Thyroid gland (tissue), 4 donors: ENCODE results near the gene GGT6. TPM values are rescaled to one million over a fixed set of nuclear protein-coding genes. Genes with fewer than 3 reads are reported as not detected.

Source experiments
- DNase-seq, 2 donors: peaks; one replicate each; pipeline ENCODE4 v3.0.0-alpha.2; 2019
- H3K27ac ChIP-seq, 3 donors: fragments of 200-600 bp; sonication (generic); 1 replicate in 2 of 3; 2 replicates in 1 of 3; pipeline ENCODE4 v1.5.1; 2016 to 2019; ENCODE audit warnings: mild to moderate bottlenecking in 1 of 3, moderate library complexity in 1 of 3
- H3K27me3 ChIP-seq: fragments of 200-600 bp; sonication (generic); one replicate; pipeline ENCODE4 v1.5.1; 2019
- H3K36me3 ChIP-seq, 2 donors: fragments of 200-600 bp; sonication (generic); one replicate each; pipeline ENCODE4 v1.5.1; 2016 to 2019
- H3K4me1 ChIP-seq, 2 donors: fragments of 200-600 bp; sonication (generic); one replicate each; pipeline ENCODE4 v1.5.1; 2017 to 2019
- H3K4me3 ChIP-seq, 3 donors: fragments of 200-600 bp; sonication (generic); replicated peaks in 1 of 3; 1 replicate in 2 of 3; 2 replicates in 1 of 3; pipeline ENCODE4 v1.5.1; 2016; ENCODE audit warnings: mild to moderate bottlenecking in 1 of 3
- H3K9me3 ChIP-seq: fragments of 200-600 bp; sonication (generic); one replicate; pipeline ENCODE4 v1.5.1; 2017
- CTCF ChIP-seq, 6 experiments: fragments of 200-600 bp in 3 of 6; fragments of 450-650 bp in 3 of 6; sonication (generic) in 3 of 6; IDR thresholded peaks; one replicate each; pipeline ENCODE4 v1.5.1; 2016 to 2019; ENCODE audit warnings: antibody characterized with exemption in 6 of 6, mild to moderate bottlenecking in 2 of 6, inconsistent platforms in 1 of 6, moderate library complexity in 1 of 6
- POLR2A ChIP-seq, 2 donors: fragments of 450-650 bp; IDR thresholded peaks; one replicate each; pipeline ENCODE4 v1.6.1; 2017; ENCODE audit warnings: antibody characterized with exemption in 2 of 2, mild to moderate bottlenecking in 2 of 2, moderate library complexity in 1 of 2
- WGBS, 2 donors: methylation state at CpG; one replicate each; pipeline ENCODE4 v1.1.5; 2017; 5-methylcytosine and 5-hydroxymethylcytosine counted together
- intact Hi-C: fragments of 100-400 bp; cut with DNase I; formaldehyde crosslinking; loops from one replicate; pipeline ENCODE4 v1.15.1; 2023
- total RNA-seq, 4 donors: library from RNA; depleted of rRNA; stranded (reverse); fragments of >200 nt; gene quantifications; one replicate each; pipeline ENCODE4 v1.2.3, GENCODE V29; 2016

GGT6 gene
- total RNA-seq, 4 donors from 2014 or later: 0.56 to 1.3 TPM; not detected in 2

- intact Hi-C loops: loop anchor here (10.0 kb wide), 1 partner anchor 135 kb away; no protein-coding TSS in a partner anchor
- Histone ChIP-seq H3K4me1 (peaks cover 6% of the 10 kb centered on the region in 2 donors), H3K4me3 (no peak overlapping the region), H3K36me3 (no peaks in the 10 kb centered on the region), H3K27ac (no peak overlapping the region), H3K27me3 (no peaks in the 10 kb centered on the region), H3K9me3 (no peaks in the 10 kb centered on the region)
- no peak for TF ChIP-seq POLR2A (IDR thresholded peaks at IDR 0.05)
- 80 to 90% methylated on average over 1 of the region's 5 CpGs for WGBS, 2 donors
- no peak for DNase-seq
Observed at GRCh38 chr17:4559966-4560365, 411 bp downstream of the GGT6 start.

- Histone ChIP-seq H3K4me1 (peaks cover 11 to 13% of the 10 kb centered on the region in 2 donors), H3K36me3 (no peaks in the 10 kb centered on the region), H3K4me3 (no peak overlapping the region), H3K27ac (no peak overlapping the region), H3K9me3 (no peaks in the 10 kb centered on the region), H3K27me3 (no peaks in the 10 kb centered on the region)
- 51 to 80% methylated on average over 5 to 13 of the region's 17 CpGs for WGBS, 2 donors
- intact Hi-C loops: no loop called here
- TF ChIP-seq CTCF (IDR thresholded peaks at IDR 0.05) (no peak), POLR2A (IDR thresholded peaks at IDR 0.05) (no peak)
- no peak for DNase-seq
Observed at GRCh38 chr17:4559139-4559791, 1.1 kb downstream of the GGT6 start.

- no peak for DNase-seq
- H3K36me3 ChIP-seq: no peaks in the 10 kb centered on the region
- intact Hi-C loops: no loop called here
Observed at GRCh38 chr17:4558347-4558971, 1.9 kb downstream of the GGT6 start.

GRCh38 chr17:4557626-4558346 lies 2.6 kb downstream of the GGT6 start:
- Histone ChIP-seq H3K36me3 (no peaks in the 10 kb centered on the region), H3K4me1 (peaks cover 15 to 17% of the 10 kb centered on the region in 2 donors), H3K27me3 (no peaks in the 10 kb centered on the region), H3K4me3 (no peak overlapping the region), H3K27ac (no peak overlapping the region), H3K9me3 (no peaks in the 10 kb centered on the region)
- DNase-seq: no peak
- intact Hi-C loops: no loop called here
- TF ChIP-seq POLR2A (IDR thresholded peaks at IDR 0.05) (no peak), CTCF (IDR thresholded peaks at IDR 0.05) (no peak)
- 83 to 92% methylated on average over 3 to 6 of the region's 6 CpGs for WGBS, 2 donors

More at GRCh38 chr17:4558347-4558971, 1.9 kb downstream of the GGT6 start:
- Histone ChIP-seq H3K4me1 (peaks cover 15 to 17% of the 10 kb centered on the region in 2 donors), H3K9me3 (no peaks in the 10 kb centered on the region), H3K4me3 (no peak overlapping the region), H3K27me3 (no peaks in the 10 kb centered on the region), H3K27ac (no peak overlapping the region)
- WGBS, 2 donors: 83 to 93% methylated on average over 10 to 13 of the region's 24 CpGs
- no peak for TF ChIP-seq POLR2A (IDR thresholded peaks at IDR 0.05)
- TF ChIP-seq CTCF (IDR thresholded peaks at IDR 0.05): no peak

- intact Hi-C loops: no loop called here
- Histone ChIP-seq H3K36me3 (peaks cover 1 to 5% of the 10 kb centered on the region in 2 donors), H3K27me3 (no peaks in the 10 kb centered on the region), H3K27ac (no peak overlapping the region), H3K9me3 (no peaks in the 10 kb centered on the region), H3K4me3 (no peak overlapping the region), H3K4me1 (peaks cover 15 to 17% of the 10 kb centered on the region in 2 donors)
- WGBS, 2 donors: 80 to 90% methylated on average over 4 of the region's 4 CpGs
- no peak for TF ChIP-seq POLR2A (IDR thresholded peaks at IDR 0.05)
- no peak for DNase-seq
Observed at GRCh38 chr17:4556996-4557395, 3.4 kb downstream of the GGT6 start.
